ENCODE measurements around the gene RTTN.

The RTTN gene

GRCh38 chr18:69974365-69974764, 231.1 kb downstream of the RTTN start:
- no peak for DNase-seq

GRCh38 chr18:69969491-69969890, 236.0 kb downstream of the RTTN start:
- DNase-seq = no peak

DNA sequence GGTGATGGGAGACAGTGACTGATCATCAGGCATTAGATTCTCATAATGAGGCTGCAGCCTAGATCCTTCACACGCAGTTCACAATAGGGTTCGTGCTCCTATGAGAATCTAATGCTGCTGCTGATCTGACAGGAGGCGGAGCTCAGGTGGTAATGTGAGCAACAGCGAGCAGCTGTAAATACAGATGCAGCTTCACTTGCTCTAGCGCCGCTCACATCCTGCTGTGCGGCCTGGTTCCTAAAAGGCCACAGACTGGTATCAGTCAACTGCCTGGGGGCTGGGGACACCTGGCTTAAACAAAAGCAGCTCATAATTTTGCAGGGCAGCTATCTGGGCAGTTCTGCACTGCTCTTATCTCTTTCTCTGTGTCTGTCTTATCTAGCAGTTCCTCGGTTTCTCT, 237.4 kb downstream of the RTTN start:
- no peak for DNase-seq

GRCh38 chr18:69963196-69963595, 242.3 kb downstream of the RTTN start:
- DNase-seq = no peak

GRCh38 chr18:69961718-69962117, 243.8 kb downstream of the RTTN start:
- no peak for DNase-seq

GRCh38 chr18:69958422-69958821, 247.1 kb downstream of the RTTN start:
- no peak for DNase-seq

DNA sequence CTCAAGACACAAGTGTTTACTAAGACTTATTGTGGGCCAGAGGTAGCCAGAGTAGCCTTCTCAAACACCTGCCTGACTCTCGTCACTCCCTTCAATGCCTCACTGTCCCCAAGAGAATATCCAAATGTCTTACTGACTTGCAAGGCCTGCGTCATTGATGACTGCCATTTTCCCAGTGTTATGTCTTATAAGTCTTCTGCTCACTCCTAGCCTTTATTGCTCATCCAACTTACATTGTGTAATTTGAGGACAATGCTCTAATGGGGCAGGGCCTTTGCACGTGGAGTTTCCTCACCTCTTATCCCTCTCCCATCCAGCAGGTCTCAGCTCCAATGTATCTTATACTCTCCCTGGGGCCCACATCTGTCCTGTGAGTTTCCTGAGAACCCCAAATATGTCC, 247.7 kb downstream of the RTTN start:
- DNase-seq = no peak

GRCh38 chr18:69956665-69957620, 248.5 kb downstream of the RTTN start:
- DNase-seq = no peak

DNA sequence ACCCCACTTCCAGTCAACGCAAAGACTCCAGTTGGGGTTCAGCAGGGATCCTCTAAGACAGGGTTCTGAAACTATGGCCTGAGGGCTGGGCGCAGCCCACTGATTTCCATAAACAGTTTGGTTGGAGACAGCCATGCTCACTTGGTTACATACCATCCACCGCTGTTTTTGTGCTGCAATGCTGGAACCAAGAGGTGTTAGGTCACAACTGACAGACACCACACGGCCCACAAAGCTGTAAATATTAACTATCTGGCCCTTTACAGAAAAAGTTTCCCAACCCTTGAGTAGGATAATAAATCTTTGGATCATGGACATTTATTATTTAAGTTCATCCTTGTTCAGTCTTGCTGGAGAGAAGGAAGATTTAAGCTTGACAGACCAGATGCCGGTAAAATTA, 249.4 kb downstream of the RTTN start:
- no peak for DNase-seq

DNA sequence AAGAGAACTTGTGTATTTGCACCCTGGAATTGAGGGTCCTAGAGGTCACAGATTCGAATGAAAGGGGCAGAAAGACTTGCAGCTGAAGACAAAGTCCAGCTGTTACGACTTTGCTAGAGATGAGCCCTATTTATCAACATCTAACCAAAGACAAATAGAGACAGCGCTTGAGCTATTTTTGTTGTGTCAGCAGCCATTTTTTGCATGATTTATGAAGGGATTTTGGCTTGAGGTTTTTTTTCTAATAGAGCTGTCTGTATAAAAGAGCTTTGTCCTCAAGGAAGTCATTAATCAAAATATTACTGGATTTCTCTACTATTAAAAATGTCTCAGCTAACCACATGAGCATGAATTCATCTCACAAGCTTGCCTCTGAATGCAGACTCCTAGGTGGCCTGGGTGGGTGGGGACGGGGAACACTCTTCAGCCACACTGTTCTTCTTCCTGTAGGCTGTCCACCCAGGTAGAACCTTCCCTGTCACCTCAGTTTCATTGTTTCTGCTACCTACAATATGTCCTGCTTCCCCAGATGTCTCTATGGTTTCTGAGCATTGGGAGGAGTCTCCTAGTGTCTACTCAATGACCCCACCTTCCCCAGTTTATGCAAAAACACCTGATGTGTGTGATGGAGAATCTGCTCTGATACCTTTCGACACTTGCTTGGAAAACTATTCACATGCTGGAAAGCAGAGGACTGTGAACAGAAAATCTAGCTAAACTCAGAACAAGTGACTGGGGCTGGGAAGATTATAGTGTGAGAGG, 250.6 kb downstream of the RTTN start:
- no peak for DNase-seq

- DNase-seq = no peak
Measured at GRCh38 chr18:69953191-69953590, 252.3 kb downstream of the RTTN start.

Measured in NCI-H2029 (cell line).